HG03095 (cell line): ENCODE measurements around the gene ATP11B.

ENCODE experiments used
- ATAC-seq: cut with Tn5 transposase; IDR thresholded peaks from one replicate; pipeline ENCODE4 v1.9.1; 2021; ENCODE audit warnings: moderate library complexity; ENCODE audit not compliant: unreplicated experiment

Gene ATP11B

DNA sequence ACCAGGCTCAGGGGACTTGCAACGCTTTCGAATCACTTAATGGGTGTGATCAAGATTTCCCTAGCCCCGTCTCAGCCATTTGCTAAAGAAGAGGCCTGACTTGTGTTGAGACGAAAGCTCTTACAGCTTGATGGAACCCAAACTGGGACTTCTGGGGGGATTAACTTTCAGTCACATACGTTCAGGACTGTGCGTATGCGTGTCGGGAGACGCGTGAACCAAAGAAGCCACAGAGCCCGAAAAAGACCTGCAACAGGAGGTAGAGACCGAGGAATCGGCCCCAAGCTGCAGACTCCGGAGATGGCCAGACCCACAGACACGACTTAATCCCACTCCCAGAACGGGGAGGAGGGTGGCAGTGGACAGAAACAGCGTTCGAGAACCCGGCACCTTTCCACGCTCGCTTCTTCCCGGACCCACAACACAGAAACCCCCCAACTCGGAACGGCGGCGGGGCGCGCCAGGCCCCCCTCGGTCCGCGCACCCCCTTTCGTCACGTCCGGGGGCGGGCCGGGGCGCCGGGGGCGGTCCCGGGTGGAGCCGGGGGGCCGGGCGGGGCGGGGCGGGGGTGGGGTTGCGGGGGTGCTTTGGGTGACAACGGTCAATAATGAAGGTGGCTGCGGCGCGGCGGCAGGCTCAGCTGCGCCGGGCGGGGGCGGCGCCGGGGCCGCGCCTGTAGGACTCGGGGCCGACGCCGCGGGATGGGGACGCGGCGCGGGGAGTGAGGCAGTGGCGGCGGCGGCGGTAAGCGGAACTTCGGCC lies at the start of gene ATP11B:
TSS of gene ATP11B (plus strand) at position 604 of the 762 bp plus-strand sequence. CDS start 256 bp downstream, outside the sequence.
- peak; percentile 61 for ATAC-seq

DNA sequence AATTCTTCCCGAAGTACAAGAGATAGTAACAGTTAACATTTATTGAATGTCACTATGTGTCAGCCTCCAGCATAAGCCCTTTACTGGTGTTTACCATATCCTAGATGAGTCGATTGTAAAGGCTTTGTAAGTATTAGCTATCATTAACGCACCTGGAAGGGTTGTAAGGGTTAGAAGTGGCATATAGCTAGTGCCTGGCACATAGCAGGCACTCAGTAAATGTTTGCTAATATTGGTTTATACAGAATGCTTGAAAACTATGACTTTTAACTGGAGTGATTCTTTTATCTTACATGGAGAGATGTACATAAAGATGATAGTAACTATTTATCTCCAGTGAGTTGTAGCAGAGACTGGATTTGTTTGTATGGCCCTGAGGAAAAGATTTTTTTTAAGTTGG lies 46.3 kb upstream of the ATP11B start:
- ATAC-seq = no peak

DNA sequence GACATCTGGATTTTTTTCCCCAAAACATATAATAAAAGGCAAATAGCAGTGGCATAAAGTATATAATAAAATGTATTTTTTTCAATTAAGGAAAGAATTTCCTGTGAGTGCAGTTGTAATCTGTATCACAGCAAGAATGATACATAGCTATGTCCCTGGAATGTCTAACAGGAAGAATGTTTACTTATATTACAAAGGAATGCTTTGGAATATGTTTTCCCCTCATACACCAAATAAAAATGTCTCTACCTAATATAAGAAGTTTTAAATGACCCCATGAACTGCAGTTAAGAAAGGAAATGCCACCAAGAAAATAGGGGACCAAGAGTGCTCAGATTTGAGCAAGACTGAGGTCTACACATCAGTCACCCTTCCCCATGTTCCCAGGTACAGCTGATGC lies 38.0 kb upstream of the ATP11B start:
- ATAC-seq = no peak

DNA sequence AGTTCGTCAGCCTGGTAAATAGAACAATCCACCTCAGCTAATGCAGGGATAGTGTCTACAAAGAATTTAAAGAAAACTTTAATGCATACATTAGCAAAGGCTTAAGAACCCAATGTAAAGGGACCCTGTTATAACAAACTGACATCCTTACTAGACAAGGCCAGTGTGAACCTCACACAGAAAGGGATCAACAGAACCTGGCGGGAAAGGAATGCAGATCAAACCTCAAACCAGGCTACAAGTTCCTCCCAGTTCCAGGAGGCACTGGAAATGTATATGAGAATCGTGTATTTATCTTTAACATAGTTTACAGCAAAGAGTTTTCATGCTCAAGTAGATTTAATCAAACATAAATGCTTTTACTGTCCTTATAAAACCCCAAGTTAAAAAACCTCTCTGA lies 37.6 kb upstream of the ATP11B start:
- ATAC-seq = no peak

DNA sequence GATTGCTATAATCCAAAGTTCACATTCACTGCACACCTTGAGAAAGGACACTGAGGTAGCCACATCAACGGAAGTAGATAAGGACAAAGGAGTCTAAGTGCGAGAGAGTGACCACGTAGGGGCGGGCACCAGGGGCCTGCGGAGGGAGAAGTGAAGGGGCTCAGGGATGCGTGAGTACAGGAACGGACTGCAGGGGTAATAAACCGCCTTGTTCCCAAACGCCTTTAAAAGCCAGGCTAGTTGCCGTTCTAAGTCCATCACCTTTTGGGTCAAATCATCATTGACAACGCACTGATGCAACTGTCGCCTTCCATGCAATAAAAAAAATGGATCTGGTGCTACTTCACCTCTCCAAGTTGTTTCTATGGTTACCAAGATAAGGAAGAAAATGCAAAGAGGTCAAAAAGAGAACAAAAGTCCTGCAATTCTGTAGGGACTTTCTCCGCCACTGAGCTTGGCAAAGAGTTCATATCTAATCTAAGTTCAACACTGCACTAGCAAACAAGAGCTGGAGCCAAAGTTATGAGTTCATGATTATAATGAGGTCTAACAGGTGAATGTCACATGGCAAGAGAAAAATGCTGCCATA lies 32.6 kb upstream of the ATP11B start:
- ATAC-seq = no peak

DNA sequence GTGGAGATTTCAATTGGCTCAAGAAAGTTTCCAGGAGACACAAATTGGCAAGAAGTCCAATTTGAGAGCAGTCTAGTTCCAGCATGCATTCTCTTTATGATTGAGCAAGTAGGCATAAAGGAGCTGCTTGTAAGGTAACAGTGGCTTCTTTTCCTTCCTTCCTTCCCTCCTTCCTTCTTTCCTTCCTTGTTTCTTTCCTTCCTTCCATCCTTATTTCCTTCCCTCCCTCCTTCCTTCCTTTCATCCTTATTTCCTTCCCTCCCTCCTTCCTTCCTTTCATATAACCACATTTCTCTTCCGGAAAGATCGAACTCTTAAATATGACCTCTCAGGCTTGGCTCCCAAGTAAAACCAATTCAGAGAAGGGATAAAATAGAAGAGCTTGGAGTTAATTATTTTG lies 29.4 kb upstream of the ATP11B start:
- no peak for ATAC-seq

DNA sequence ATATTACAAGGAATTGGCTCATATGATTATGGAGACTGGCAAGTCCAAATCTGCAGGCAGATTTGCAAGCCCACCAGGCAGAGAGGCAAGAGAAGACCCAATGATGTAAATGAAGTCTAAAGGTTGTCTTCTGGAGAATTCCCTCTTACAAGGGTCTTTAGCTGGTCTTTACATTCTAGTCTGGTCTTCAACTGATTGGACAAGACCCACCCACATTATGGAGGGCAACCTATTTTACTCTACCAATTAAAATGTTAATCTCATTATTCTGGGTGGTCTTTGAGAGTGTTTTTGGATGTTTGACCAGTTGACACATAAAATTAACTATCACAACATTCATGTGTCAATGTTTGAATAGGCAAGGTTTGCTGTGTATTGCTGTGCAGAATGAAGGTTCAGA lies 28.0 kb upstream of the ATP11B start:
- no peak for ATAC-seq

DNA sequence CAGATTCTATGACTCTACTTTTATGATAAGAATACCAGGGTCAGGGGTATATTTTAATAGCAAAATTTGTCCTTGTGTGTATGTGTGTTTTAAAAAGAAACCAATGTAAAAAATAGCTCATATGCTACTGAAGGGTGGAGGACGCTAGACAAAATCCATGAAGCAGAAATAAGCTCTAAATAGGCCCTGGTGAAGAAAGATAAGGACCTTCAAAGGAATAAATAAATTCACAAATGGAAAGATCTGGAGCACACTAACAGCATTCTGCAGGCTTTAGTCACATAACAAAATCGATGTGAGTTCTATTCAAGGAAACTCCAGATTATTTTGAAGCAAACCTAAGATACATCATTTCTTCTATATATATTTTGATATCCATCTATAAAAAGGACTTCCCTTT lies 27.2 kb upstream of the ATP11B start:
- no peak for ATAC-seq

DNA sequence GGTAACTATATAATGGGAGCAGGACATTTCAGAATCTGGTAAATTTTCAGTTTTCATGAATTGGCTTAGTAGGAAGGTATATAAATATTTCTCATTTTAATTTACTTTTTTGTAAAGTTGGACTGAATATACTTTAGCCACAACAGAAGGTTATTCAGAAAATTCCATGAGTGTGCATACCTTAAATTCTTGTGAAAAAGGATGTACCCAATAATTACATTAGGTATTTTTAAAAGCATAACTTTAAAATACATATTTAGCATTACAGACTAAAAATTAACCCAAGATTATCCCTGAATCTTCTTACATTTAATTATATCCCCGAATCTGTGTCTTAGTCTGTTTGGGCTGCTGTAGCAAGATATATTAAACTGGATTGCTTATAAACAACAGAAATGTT lies 24.9 kb upstream of the ATP11B start:
- no peak for ATAC-seq

DNA sequence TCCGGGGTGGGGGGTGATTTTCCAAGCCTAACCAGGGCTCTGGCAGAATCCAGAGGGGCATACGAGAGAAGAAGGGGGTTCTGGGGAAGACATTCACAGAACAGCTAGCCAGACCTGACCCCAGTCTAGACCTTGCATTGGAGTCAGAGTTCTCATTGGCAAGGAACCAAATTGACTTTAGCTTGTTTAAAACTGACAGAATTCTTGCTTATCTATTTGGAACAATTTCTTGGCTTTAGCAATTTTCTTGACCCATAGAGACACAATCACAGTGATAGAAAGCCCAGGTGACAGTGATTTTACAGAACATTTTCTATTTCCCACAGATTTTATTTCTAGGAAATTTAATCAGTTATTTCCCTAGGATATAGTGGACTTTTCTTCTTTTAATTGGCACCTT lies 23.6 kb upstream of the ATP11B start:
- ATAC-seq = no peak

DNA sequence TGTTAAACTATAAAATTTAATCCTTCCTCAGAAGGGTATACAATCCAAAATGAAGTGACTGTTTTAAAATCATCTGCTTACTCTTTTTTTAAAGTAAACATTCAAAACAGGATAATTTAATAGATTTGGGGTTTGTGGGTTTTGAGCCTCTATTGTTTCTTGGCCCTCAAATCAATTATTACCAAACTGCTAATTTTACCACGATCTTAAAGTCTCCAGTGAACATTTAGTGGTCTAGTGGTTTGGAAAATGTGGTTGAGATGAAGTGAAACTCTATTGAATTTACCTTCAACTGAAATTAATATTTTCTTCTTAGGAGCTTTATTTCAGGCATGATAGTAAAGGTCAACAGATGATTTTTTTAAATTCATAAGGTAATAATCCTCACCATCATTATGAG lies 11.2 kb upstream of the ATP11B start:
- no peak for ATAC-seq

DNA sequence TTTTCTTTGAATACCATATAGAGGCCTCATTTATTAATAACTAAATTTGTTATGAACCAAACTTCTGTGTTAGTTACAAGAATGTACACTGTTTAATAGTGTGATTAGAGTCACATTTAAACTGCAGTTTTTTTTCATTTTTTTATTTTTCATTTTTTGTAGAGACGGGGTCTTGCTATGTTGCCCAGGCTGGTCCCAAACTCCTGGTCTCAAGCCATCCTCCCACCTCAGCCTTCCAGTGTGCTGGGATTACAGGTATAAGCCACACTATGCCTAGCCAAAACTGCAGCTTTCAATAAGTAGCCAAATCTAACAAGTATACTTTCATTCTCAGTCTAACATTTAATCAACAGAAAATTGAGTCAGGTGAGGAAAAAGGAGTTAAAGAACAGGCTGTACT lies 10.2 kb upstream of the ATP11B start:
- no peak for ATAC-seq

DNA sequence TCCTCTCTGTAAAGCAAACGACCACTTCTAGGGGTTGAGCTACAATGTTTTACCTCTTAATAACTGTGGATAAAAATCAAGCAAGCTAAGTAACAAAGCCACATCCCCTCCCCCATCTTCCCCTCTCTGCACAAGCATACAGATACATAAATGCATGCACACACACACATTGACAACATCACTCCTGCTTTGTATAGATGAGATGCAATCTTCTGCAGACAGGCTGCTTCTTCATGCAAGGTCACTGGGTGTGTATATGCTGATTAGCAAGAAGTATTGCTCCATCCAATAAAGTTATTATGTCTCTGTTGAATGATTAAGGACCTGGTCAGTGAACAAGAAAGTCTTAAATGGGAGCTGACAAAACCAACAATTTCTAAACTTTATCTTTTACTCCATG lies 8.8 kb upstream of the ATP11B start:
- ATAC-seq = no peak

DNA sequence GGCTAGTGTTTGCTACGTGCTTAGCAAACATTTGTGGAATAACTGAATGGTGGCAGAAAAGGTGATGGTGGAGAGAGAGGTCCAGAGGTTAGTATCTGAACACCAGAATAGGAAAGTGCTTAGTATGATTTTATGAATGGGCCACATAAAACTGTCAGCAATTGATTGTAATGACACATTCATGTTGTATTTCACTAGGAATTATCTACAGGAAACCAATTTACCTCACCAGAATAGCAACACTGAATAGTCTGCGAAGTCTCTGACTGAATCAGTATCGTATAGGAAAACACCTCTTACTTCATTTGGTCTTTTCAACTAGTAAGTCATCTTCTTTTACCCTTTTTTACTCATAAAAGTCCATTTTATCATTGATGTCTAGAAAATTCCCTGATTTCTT lies 8.2 kb upstream of the ATP11B start:
- no peak for ATAC-seq

DNA sequence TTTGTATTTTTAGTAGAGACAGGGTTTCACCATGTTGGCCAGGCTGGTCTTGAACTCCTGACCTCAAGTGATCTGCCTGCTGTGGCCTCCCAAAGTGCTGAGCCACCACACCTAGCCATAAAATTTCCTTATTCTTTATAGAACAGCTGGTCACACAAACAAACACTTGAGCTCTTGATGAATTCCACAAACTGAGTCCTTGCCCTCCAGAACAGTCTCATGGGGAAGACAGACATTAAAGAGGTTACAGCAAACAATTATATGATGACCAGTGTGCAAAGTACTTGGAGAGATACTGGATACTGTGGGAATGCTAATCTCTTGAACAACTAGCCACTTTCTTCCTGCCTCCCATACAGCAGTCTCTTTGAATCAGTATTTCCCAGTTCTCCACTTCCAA lies 7.5 kb upstream of the ATP11B start:
- no peak for ATAC-seq

DNA sequence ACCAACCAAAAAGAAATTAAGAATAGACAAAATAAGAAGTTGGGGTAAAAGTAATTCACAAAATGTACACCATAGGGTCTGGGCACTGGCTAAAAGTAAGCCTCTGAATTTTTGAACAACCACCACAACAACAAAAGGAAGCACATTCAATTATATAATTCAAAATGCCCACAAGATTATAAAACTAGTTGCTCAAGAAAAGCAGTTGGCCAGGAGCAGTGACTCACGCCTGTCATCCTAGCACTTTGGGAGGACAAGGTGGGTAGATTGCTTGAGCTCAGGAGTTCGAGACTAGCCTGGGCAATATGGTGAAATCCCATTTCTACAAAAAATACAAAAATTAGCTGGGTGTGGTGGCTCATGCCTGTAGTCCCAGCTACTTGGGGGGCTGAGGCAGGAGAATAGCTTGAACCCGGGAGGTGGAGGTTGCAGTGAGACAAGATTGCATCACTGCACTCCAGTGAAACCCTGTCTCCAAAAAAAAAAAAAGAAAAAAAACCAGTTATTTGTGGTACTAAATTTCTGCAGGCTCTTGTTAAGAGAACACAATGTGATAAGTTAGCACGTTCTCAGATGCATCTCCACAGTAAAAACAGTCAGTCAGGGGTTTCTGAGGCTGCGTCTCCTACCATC lies 6.6 kb upstream of the ATP11B start:
- ATAC-seq = no peak

DNA sequence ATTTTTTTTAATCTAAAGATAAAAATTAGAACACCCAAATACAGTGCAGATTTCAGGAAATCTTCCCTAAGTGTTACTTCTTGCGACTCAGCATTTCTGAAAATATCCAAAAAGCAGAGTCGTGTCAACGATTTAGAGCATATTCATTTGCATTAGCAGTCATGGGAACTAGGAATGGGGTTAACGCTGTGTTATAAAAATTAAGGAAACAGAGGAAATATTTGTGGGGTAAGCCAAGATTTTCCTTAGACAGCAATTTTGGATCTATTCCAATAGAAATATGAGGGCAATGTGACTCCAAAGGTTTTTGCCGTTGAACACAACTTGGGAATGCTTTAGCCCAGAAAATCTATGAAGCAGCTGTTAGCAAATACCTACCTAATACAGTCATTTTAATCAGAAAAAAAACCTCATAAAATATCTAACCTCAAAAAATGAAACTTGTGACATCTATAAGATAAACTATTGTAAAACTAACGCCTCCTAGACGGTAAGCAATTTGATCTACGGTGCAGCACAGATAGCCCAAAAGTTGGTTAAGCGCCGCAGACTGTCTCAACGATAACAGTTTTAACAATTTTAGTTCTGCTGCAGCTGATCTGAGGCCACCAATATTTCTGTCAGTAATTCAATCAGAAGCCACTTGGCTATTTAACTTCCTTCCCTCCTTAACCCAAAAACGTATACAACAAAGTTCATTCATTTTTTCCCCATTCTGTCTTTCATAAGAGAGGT lies 5.8 kb upstream of the ATP11B start:
- no peak for ATAC-seq

DNA sequence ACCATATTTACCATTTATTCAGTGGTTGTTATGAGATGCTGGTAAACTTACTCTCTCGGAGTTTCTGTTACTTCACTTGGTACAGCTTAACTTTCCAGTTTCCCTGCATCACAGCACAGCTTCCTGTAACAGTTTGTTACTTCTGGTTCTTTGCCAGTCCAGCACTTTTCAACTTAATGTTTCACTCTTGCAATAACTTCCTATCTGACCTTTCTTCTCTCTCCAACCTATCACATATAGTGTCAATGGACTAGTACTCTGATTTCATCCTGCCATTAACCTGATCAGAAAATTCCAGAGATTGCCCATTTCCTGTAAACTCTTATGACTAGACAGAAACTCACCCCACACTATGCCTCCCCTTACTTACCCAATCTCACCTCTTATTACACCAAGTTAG lies 3.9 kb upstream of the ATP11B start:
- ATAC-seq = peak; percentile 24

DNA sequence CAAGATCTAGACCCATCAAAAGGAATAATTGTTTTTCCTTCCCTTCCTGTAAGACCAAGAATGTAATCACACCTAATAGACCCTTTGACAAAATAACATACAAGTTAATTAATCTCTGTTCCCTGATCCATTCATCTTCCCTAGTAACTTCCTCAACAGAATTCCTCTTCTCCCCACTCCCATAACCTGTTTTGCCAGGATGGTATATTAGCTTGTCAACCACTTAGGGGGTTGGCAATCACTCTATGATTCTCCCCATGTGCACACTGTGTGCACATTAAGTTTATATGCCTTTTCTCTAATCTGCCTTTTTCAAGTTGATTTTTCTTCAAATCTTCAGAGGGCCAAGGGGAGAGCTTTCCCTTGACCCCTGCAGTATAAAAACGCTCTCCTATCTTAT lies 2.7 kb upstream of the ATP11B start:
- no peak for ATAC-seq

DNA sequence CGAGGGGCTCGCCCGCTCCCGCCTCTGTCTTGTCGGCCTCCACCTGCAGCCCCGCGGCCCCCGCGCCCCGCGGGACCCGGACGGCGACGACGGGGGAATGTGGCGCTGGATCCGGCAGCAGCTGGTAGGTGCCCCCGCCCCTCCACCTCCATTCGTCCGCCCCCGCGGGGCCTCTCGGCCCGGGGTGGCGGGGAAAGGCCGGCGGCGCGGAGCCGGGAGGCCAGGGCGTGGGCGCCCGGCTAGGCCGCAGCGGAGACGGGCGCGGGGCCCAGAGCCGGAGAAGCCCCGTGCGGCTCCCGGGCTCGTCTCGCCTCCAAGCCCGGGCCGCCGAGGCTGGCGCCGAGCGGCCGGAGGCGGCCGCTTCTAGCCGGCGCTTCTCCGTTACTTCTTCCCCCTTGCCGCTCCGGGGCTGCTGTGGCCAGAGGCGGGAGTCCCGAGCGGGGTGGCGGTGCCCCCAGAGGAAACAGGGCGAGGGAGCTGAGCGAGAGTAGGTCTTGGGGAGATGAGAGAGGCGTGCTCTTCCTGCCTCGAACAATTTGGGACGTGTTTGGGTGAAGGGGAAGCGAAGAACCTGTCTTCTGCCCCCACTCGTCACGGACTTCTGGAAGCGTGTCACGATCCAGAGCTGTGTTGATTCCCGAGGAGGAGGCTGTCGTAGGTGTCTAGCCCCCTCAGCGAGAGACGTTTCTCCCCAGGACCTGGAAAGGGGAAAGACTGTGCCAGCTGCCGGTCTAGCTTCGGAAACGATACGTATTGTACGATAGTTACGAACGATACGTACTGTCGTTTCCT lies 555 bp downstream of the ATP11B start:
- ATAC-seq = peak; percentile 31
